WTC11 (cell line): Measurements from ENCODE around the gene ANKRD11. TPM values are rescaled to one million over a fixed set of nuclear protein-coding genes. Genes with fewer than 3 reads are reported as not detected.

ENCODE experiments used
- ATAC-seq: fragments of 200-7000 bp; cut with Tn5 transposase; 2 replicates; pipeline ENCODE4 v1.10.0; 2021; ENCODE audit warnings: mild to moderate bottlenecking, moderate library complexity
- Bru-seq: library from RNA; stranded (reverse); fragments of 400-500 nt; gene quantifications from one replicate; lab custom pipeline; 2021; lab: Mats Ljungman, UMichigan
- CTCF ChIA-PET: fragments of 300-600 bp; sonication (Branson Sonifier 250); formaldehyde crosslinking; loops from one replicate; lab custom pipeline; 2021; ENCODE audit warnings: antibody characterized with exemption; lab: Charles Lee
- POLR2A ChIA-PET: fragments of 350-600 bp; sonication (Branson Sonifier 250); formaldehyde crosslinking; loops from one replicate; lab custom pipeline; 2021; ENCODE audit warnings: antibody characterized with exemption; lab: Charles Lee
- DNase-seq: peaks from one replicate; pipeline ENCODE4 v3.0.0; 2021; ENCODE audit warnings: low spot score
- H3K27ac Mint-ChIP-seq: 2 replicates; pipeline ENCODE4 v1.8.0; 2021; ENCODE audit warnings: mixed read lengths
- H3K27me3 Mint-ChIP-seq: 2 replicates; pipeline ENCODE4 v1.8.0; 2021; ENCODE audit warnings: low read depth, mild to moderate bottlenecking, moderate library complexity, mixed read lengths
- H3K36me3 Mint-ChIP-seq: 2 replicates; pipeline ENCODE4 v1.8.0; 2021; ENCODE audit warnings: mixed read lengths
- H3K4me1 Mint-ChIP-seq: 2 replicates; pipeline ENCODE4 v1.8.0; 2022; ENCODE audit warnings: mixed read lengths
- H3K4me3 Mint-ChIP-seq: 2 replicates; pipeline ENCODE4 v1.8.0; 2021; ENCODE audit warnings: mild to moderate bottlenecking, moderate library complexity, mixed read lengths
- H3K9me3 Mint-ChIP-seq: 2 replicates; pipeline ENCODE4 v1.8.0; 2021; ENCODE audit warnings: mixed read lengths
- ATF1 ChIP-seq: sonication (generic); formaldehyde crosslinking; IDR thresholded peaks from 2 replicates; pipeline ENCODE4 v1.8.1; 2023; ENCODE audit warnings: mild to moderate bottlenecking, moderate library complexity, missing genetic modification reagents
- CDX4 ChIP-seq: fragments of 250-450 bp; sonication (Bioruptor Pico); IDR thresholded peaks from 2 replicates; pipeline ENCODE4 v1.9.0; 2021; ENCODE audit warnings: moderate library complexity, mild to moderate bottlenecking, inconsistent platforms, borderline replicate concordance
- ELF4 ChIP-seq: sonication (generic); formaldehyde crosslinking; IDR thresholded peaks from 2 replicates; pipeline ENCODE4 v1.8.1; 2022; ENCODE audit warnings: low read depth, mild to moderate bottlenecking, moderate library complexity, missing genetic modification reagents
- EMX1 ChIP-seq: fragments of 250-450 bp; sonication (Bioruptor Pico); IDR thresholded peaks from 2 replicates; pipeline ENCODE4 v1.8.0; 2021; ENCODE audit warnings: mild to moderate bottlenecking
- ESRRA ChIP-seq: sonication (generic); formaldehyde crosslinking; IDR thresholded peaks from 2 replicates; pipeline ENCODE4 v1.8.1; 2022; ENCODE audit warnings: mild to moderate bottlenecking, missing genetic modification reagents, borderline replicate concordance
- GABPB1 ChIP-seq: sonication (generic); formaldehyde crosslinking; IDR thresholded peaks from 2 replicates; pipeline ENCODE4 v1.8.1; 2023; ENCODE audit warnings: mild to moderate bottlenecking, missing genetic modification reagents
- HMGA2 ChIP-seq: fragments of 250-450 bp; sonication (Bioruptor Pico); IDR thresholded peaks from 2 replicates; pipeline ENCODE4 v1.4.0; 2021; ENCODE audit warnings: mild to moderate bottlenecking, moderate library complexity
- HMGXB4 ChIP-seq: sonication (generic); formaldehyde crosslinking; IDR thresholded peaks from 2 replicates; pipeline ENCODE4 v1.8.1; 2023; ENCODE audit warnings: mild to moderate bottlenecking, moderate library complexity, missing genetic modification reagents
- JUN ChIP-seq: sonication (generic); formaldehyde crosslinking; IDR thresholded peaks from 2 replicates; pipeline ENCODE4 v1.8.0; 2023; ENCODE audit warnings: mild to moderate bottlenecking, missing genetic modification reagents
- MAX ChIP-seq: sonication (generic); formaldehyde crosslinking; IDR thresholded peaks from 2 replicates; pipeline ENCODE4 v1.8.0; 2022; ENCODE audit warnings: mild to moderate bottlenecking, missing genetic modification reagents
- MXD4 ChIP-seq: fragments of 250-450 bp; sonication (Bioruptor Pico); IDR thresholded peaks from 2 replicates; pipeline ENCODE4 v1.8.0; 2021; ENCODE audit warnings: mild to moderate bottlenecking, moderate library complexity, borderline replicate concordance
- NFATC4 ChIP-seq: fragments of 250-450 bp; sonication (Bioruptor Pico); IDR thresholded peaks from 2 replicates; pipeline ENCODE4 v1.9.0; 2021; ENCODE audit warnings: mild to moderate bottlenecking
- NR2C2 ChIP-seq: sonication (generic); formaldehyde crosslinking; IDR thresholded peaks from 2 replicates; pipeline ENCODE4 v1.8.0; 2022; ENCODE audit warnings: mild to moderate bottlenecking, missing genetic modification reagents
- SP1 ChIP-seq: sonication (generic); formaldehyde crosslinking; conservative IDR thresholded peaks from 2 replicates; pipeline ENCODE4 v1.8.1; 2022; ENCODE audit warnings: missing genetic modification reagents
- TEAD1 ChIP-seq: sonication (generic); formaldehyde crosslinking; IDR thresholded peaks from 2 replicates; pipeline ENCODE4 v1.8.0; 2022; ENCODE audit warnings: mild to moderate bottlenecking, missing genetic modification reagents
- USF2 ChIP-seq: sonication (generic); formaldehyde crosslinking; IDR thresholded peaks from 2 replicates; pipeline ENCODE4 v1.8.1; 2023; ENCODE audit warnings: mild to moderate bottlenecking, missing genetic modification reagents, moderate library complexity
- ZNF219 ChIP-seq: sonication (generic); formaldehyde crosslinking; IDR thresholded peaks from 2 replicates; pipeline ENCODE4 v1.8.0; 2023; ENCODE audit warnings: missing genetic modification reagents, mild to moderate bottlenecking, borderline replicate concordance
- ZNF232 ChIP-seq: sonication (generic); formaldehyde crosslinking; IDR thresholded peaks from 2 replicates; pipeline ENCODE4 v1.8.0; 2022; ENCODE audit warnings: mild to moderate bottlenecking, missing genetic modification reagents
- ZNF423 ChIP-seq: fragments of 250-450 bp; sonication (Bioruptor Pico); IDR thresholded peaks from 2 replicates; pipeline ENCODE4 v2.1.2; 2022; ENCODE audit warnings: mild to moderate bottlenecking, moderate library complexity
- long read RNA-seq, 3 experiments: library from RNA in 1 of 3; library from capped mRNA in 1 of 3; library from polyadenylated mRNA in 1 of 3; unstranded in 2 of 3; stranded (forward) in 1 of 3; transcript quantifications; one replicate each; pipeline ENCODE4 v2.0.0, GENCODE V29; 2021
- total RNA-seq: library from RNA; stranded (reverse); gene quantifications from 3 replicates; pipeline ENCODE4 v1.2.3, GENCODE V29; 2021
- TF ChIP-seq, protein P1 (sequence below): sonication (generic); formaldehyde crosslinking; IDR thresholded peaks from 2 replicates; pipeline ENCODE4 v1.8.0; 2023; ENCODE audit warnings: missing genetic modification reagents
- TF ChIP-seq, protein P2 (sequence below): sonication (generic); formaldehyde crosslinking; IDR thresholded peaks from 2 replicates; pipeline ENCODE4 v1.8.0; 2022; ENCODE audit warnings: mild to moderate bottlenecking, missing genetic modification reagents
- TF ChIP-seq, protein P3 (sequence below): sonication (generic); formaldehyde crosslinking; IDR thresholded peaks from 2 replicates; pipeline ENCODE4 v1.8.0; 2022; ENCODE audit warnings: missing genetic modification reagents
- TF ChIP-seq, protein P4 (sequence below): sonication (generic); formaldehyde crosslinking; IDR thresholded peaks from 2 replicates; pipeline ENCODE4 v1.8.0; 2022; ENCODE audit warnings: mild to moderate bottlenecking, missing genetic modification reagents
- TF ChIP-seq, protein P5 (sequence below): sonication (generic); formaldehyde crosslinking; conservative IDR thresholded peaks from 2 replicates; pipeline ENCODE4 v1.8.1; 2022; ENCODE audit warnings: mild to moderate bottlenecking, missing genetic modification reagents

Gene ANKRD11
- 142 to 184 TPM (median 146 TPM) in 3 replicates for total RNA-seq
- percentile 80 among the genes with signal in this experiment for Bru-seq, nascent RNA
- long read RNA-seq, experiment 1, full-length matches to known transcripts = 36 of 252 reads
- long read RNA-seq, experiment 1, partial matches to known transcripts = 101 of 252 reads
- long read RNA-seq, experiment 1, other reads (novel, unspliced or antisense) = 115 of 252 reads
- long read RNA-seq, experiment 2, partial matches to known transcripts = 38 of 106 reads
- long read RNA-seq, experiment 2, other reads (novel, unspliced or antisense) = 64 of 106 reads
- long read RNA-seq, experiment 3, partial matches to known transcripts = 2 of 8 reads
- long read RNA-seq, experiment 3, other reads (novel, unspliced or antisense) = 6 of 8 reads

DNA sequence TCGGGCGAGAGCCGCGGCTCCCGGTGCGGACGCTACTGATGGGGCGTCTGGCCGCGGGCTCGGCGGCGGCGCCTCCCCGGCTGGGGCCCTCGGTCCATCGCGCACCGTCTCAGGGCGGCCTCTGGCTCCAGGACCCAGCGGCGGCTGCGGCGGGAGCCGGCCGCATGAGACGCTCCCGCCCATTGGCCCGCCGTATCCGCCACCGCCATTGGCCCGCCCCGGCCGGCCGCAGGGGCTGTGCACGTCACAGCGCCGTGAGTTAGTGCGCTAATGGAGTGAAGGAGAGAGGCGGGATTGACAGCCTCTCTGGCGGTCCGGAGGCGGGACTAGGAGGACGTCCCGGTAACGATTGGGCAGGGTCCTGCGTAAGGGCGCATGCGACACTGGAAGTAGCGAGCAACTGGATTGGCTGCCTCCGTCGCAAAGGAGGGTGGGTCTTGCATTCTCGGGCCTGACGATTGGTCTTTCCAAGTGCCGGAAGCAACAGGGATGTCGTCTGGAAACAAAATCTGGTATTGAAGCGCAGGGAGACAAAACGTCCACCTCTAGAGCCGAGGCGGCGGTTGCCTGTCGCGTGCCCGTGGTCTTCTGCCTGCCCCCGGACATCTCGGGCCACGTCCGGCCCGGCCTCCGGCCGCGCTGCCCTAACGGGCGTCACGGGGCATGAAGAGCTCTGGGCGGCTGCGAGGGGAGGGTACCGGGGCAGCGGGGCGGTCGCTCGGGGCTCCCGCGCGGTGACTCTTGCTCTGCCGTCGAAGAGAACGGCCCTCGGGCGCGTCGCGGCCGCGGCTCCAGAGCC, at the start of gene ANKRD11:
ANKRD11 (minus strand) TSS at position 123 of the 799 bp plus-strand sequence. CDS start 173,542 bp downstream, outside the sequence.
- Mint-ChIP-seq H3K4me1 (peaks cover 42% of the 10 kb centered on the region), H3K27ac (peak within 1 kb of the TSS; percentile 90), H3K36me3 (no peaks in the 10 kb centered on the region; the same call in 1 of the 2 replicates), H3K27me3 (no peaks in the 10 kb centered on the region; the same call in 1 of the 2 replicates), H3K4me3 (peak within 1 kb of the TSS; percentile 89), H3K9me3 (no peaks in the 10 kb centered on the region)
- ChIA-PET POLR2A (no interaction called here), CTCF (interaction anchor here (1.3 kb wide), 2 partner anchors 155 to 182 kb away, joined by 3 to 4 read pairs; no protein-coding TSS in a partner anchor)
- peak; percentile 99 for DNase-seq
- ATAC-seq = peak; percentile 95
- TF ChIP-seq ELF4 (CRISPR knock-in tag) = no peak
- no peak for TF ChIP-seq EMX1
- peak; percentile 57; the same call in 1 of the 2 replicates for TF ChIP-seq MAX (CRISPR knock-in tag)
- peak; percentile 42 for TF ChIP-seq TEAD1 (CRISPR knock-in tag)
- TF ChIP-seq ZNF423 (CRISPR knock-in tag) = no peak
- no peak for TF ChIP-seq ESRRA
- peak; percentile 73; the same call in 1 of the 2 replicates for TF ChIP-seq SP1 (CRISPR knock-in tag)
- no peak for TF ChIP-seq MXD4 (CRISPR knock-in tag)
- 0 out of 2 replicates have a peak, but pooled peaks have one; percentile 57 for TF ChIP-seq HMGXB4 (CRISPR knock-in tag)
- TF ChIP-seq ZNF219 (CRISPR knock-in tag) = no peak
- TF ChIP-seq NFATC4 = no peak
- TF ChIP-seq ATF1 (CRISPR knock-in tag) = no peak
- TF ChIP-seq, protein P1, sequence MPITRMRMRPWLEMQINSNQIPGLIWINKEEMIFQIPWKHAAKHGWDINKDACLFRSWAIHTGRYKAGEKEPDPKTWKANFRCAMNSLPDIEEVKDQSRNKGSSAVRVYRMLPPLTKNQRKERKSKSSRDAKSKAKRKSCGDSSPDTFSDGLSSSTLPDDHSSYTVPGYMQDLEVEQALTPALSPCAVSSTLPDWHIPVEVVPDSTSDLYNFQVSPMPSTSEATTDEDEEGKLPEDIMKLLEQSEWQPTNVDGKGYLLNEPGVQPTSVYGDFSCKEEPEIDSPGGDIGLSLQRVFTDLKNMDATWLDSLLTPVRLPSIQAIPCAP (CRISPR knock-in tag) = 0 out of 2 replicates have a peak, but pooled peaks have one; percentile 54
- peak; percentile 18; the same call in 1 of the 2 replicates for TF ChIP-seq GABPB1
- TF ChIP-seq, protein P2, sequence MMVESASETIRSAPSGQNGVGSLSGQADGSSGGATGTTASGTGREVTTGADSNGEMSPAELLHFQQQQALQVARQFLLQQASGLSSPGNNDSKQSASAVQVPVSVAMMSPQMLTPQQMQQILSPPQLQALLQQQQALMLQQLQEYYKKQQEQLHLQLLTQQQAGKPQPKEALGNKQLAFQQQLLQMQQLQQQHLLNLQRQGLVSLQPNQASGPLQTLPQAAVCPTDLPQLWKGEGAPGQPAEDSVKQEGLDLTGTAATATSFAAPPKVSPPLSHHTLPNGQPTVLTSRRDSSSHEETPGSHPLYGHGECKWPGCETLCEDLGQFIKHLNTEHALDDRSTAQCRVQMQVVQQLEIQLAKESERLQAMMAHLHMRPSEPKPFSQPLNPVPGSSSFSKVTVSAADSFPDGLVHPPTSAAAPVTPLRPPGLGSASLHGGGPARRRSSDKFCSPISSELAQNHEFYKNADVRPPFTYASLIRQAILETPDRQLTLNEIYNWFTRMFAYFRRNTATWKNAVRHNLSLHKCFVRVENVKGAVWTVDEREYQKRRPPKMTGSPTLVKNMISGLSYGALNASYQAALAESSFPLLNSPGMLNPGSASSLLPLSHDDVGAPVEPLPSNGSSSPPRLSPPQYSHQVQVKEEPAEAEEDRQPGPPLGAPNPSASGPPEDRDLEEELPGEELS (CRISPR knock-in tag) = peak; percentile 91; the same call in 1 of the 2 replicates
- TF ChIP-seq CDX4 (CRISPR knock-in tag) = no peak
- TF ChIP-seq USF2 (CRISPR knock-in tag) = peak; percentile 43; the same call in 1 of the 2 replicates
- no peak for TF ChIP-seq ZNF232
- TF ChIP-seq, protein P3, sequence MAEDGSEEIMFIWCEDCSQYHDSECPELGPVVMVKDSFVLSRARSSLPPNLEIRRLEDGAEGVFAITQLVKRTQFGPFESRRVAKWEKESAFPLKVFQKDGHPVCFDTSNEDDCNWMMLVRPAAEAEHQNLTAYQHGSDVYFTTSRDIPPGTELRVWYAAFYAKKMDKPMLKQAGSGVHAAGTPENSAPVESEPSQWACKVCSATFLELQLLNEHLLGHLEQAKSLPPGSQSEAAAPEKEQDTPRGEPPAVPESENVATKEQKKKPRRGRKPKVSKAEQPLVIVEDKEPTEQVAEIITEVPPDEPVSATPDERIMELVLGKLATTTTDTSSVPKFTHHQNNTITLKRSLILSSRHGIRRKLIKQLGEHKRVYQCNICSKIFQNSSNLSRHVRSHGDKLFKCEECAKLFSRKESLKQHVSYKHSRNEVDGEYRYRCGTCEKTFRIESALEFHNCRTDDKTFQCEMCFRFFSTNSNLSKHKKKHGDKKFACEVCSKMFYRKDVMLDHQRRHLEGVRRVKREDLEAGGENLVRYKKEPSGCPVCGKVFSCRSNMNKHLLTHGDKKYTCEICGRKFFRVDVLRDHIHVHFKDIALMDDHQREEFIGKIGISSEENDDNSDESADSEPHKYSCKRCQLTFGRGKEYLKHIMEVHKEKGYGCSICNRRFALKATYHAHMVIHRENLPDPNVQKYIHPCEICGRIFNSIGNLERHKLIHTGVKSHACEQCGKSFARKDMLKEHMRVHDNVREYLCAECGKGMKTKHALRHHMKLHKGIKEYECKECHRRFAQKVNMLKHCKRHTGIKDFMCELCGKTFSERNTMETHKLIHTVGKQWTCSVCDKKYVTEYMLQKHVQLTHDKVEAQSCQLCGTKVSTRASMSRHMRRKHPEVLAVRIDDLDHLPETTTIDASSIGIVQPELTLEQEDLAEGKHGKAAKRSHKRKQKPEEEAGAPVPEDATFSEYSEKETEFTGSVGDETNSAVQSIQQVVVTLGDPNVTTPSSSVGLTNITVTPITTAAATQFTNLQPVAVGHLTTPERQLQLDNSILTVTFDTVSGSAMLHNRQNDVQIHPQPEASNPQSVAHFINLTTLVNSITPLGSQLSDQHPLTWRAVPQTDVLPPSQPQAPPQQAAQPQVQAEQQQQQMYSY (CRISPR knock-in tag) = no peak
- no peak for TF ChIP-seq JUN (CRISPR knock-in tag)
- TF ChIP-seq, protein P4, sequence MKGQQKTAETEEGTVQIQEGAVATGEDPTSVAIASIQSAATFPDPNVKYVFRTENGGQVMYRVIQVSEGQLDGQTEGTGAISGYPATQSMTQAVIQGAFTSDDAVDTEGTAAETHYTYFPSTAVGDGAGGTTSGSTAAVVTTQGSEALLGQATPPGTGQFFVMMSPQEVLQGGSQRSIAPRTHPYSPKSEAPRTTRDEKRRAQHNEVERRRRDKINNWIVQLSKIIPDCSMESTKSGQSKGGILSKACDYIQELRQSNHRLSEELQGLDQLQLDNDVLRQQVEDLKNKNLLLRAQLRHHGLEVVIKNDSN (CRISPR knock-in tag) = no peak
- no peak for TF ChIP-seq HMGA2 (CRISPR knock-in tag)
- TF ChIP-seq NR2C2 = no peak
- TF ChIP-seq, protein P5, sequence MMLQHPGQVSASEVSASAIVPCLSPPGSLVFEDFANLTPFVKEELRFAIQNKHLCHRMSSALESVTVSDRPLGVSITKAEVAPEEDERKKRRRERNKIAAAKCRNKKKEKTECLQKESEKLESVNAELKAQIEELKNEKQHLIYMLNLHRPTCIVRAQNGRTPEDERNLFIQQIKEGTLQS (CRISPR knock-in tag) = no peak
